ENCODE data around the gene LHB. TPM values are rescaled to one million over a fixed set of nuclear protein-coding genes. Genes with fewer than 3 reads are reported as not detected.
"Not testable (repeated sequence)": the region's sequence is repeated elsewhere in the genome, so short reads cannot be mapped to it uniquely, and the experiment has no call there.

The LHB gene
- total RNA-seq, 3 donors from 2014 or later, result 0.65 TPM; not detected in 2

DNA sequence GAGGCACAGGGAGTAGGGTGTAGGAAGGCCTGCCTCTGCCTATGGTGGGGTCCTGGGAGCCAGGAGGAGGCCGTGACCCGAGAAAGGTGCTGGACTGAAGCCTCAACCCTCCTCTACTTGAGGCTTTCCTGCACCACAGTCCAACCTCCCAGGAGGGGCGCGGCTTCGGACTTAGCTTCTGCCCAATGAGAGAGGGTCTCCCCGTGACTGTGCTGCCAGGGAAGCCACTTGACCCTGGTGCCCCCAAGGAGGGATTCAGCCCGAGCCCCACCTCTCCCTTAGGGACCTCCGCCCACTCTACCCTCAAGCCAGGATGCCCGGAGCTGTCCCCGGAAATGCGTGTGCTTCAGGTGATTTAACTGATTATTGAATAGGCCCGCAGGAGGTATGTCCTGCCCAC, 32.1 kb upstream of the LHB start, which contains the start of gene CGB8:
Gene CGB8, minus strand, starts transcription at position 101 of the 400 bp plus-strand sequence. CDS start 372 bp downstream, outside the sequence.
- H3K36me3 ChIP-seq (ENCODE audit: low read depth); H3K4me1 ChIP-seq (ENCODE audit: low read depth); intact Hi-C loops (cut with DNase I, micrococcal nuclease): not testable (repeated sequence)

DNA sequence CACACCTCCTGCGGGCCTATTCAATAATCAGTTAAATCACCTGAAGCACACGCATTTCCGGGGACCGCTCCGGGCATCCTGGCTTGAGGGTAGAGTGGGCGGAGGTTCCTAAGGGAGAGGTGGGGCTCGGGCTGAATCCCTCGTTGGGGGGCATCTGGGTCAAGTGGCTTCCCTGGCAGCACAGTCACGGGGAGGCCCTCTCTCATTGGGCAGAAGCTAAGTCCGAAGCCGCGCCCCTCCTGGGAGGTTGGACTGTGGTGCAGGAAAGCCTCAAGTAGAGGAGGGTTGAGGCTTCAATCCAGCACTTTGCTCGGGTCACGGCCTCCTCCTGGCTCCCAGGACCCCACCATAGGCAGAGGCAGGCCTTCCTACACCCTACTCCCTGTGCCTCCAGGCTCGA, 26.7 kb upstream of the LHB start, which contains the start of gene CGB5:
Gene CGB5, plus strand, starts transcription at position 301 of the 400 bp plus-strand sequence. CDS start 362 bp downstream, outside the sequence.
- H3K36me3 ChIP-seq (ENCODE audit: low read depth); H3K9me3 ChIP-seq; H3K4me1 ChIP-seq (ENCODE audit: low read depth); intact Hi-C loops (cut with DNase I, micrococcal nuclease); ATAC-seq; DNase-seq; H3K4me3 ChIP-seq: not testable (repeated sequence)

More for the DNA sequence above, 32.1 kb upstream of the LHB start, which contains the start of gene CGB8:
- not testable (repeated sequence) for DNase-seq, H3K4me3 ChIP-seq, H3K9me3 ChIP-seq, ATAC-seq

DNA sequence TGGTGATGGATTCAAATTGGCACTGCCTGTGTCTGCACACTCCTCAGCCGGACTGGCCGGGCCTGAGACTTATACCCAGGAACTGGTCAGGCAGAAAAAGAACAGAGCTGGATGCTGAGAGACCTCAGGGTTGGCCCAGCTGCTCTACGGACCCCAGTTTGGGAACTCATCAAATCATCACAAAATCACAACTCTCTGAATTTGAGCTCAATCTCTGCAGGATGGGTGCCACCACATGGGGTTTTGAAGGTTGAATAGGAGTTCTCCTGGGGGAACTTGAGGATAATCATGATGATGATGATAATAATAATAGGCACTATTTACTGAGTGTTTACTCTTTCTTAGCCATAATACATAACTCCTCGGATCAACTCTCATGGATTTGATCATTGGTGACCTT, 25.8 kb upstream of the LHB start:
- H3K4me3 ChIP-seq; H3K4me1 ChIP-seq (ENCODE audit: low read depth); DNase-seq; ATAC-seq; intact Hi-C loops (cut with DNase I, micrococcal nuclease); H3K9me3 ChIP-seq; H3K36me3 ChIP-seq (ENCODE audit: low read depth): not testable (repeated sequence)

DNA sequence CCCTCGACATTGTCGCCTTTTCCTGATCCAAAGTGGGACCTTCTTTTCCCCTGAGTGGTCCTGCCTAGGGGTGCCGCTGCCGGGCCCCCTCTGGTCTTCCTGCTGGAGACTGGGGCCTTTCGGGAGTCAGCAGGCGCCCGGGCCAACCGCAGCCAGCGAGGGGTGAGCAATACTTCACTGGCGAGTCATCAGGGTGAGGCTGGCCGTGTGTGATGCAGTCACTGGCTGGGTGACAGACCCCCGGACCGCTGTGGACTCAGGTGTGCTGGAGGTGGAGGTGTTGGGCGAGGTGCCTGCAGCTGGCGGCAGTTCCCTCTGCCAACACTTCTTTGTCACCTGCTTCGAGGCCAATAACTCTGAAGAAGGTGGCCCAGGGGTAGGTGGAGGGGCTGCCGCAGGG, 25.3 kb upstream of the LHB start:
- Histone ChIP-seq H3K4me1 (ENCODE audit: low read depth) (no peaks in the 10 kb centered on the region), H3K9me3 (no peaks in the 10 kb centered on the region), H3K36me3 (ENCODE audit: low read depth) (no peaks in the 10 kb centered on the region), H3K4me3 (no peak overlapping the region)
- TF ChIP-seq, protein P1, sequence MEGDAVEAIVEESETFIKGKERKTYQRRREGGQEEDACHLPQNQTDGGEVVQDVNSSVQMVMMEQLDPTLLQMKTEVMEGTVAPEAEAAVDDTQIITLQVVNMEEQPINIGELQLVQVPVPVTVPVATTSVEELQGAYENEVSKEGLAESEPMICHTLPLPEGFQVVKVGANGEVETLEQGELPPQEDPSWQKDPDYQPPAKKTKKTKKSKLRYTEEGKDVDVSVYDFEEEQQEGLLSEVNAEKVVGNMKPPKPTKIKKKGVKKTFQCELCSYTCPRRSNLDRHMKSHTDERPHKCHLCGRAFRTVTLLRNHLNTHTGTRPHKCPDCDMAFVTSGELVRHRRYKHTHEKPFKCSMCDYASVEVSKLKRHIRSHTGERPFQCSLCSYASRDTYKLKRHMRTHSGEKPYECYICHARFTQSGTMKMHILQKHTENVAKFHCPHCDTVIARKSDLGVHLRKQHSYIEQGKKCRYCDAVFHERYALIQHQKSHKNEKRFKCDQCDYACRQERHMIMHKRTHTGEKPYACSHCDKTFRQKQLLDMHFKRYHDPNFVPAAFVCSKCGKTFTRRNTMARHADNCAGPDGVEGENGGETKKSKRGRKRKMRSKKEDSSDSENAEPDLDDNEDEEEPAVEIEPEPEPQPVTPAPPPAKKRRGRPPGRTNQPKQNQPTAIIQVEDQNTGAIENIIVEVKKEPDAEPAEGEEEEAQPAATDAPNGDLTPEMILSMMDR (IDR thresholded peaks at IDR 0.05), result no peak
- no peak for ATAC-seq
- no peak for DNase-seq
- intact Hi-C loops (cut with DNase I, micrococcal nuclease), result no loop called here

GRCh38 chr19:49039736-49040135, 22.8 kb upstream of the LHB start:
- DNase-seq; H3K9me3 ChIP-seq; H3K4me3 ChIP-seq; ATAC-seq; H3K4me1 ChIP-seq (ENCODE audit: low read depth); H3K36me3 ChIP-seq (ENCODE audit: low read depth); intact Hi-C loops (cut with DNase I, micrococcal nuclease): not testable (repeated sequence)

DNA sequence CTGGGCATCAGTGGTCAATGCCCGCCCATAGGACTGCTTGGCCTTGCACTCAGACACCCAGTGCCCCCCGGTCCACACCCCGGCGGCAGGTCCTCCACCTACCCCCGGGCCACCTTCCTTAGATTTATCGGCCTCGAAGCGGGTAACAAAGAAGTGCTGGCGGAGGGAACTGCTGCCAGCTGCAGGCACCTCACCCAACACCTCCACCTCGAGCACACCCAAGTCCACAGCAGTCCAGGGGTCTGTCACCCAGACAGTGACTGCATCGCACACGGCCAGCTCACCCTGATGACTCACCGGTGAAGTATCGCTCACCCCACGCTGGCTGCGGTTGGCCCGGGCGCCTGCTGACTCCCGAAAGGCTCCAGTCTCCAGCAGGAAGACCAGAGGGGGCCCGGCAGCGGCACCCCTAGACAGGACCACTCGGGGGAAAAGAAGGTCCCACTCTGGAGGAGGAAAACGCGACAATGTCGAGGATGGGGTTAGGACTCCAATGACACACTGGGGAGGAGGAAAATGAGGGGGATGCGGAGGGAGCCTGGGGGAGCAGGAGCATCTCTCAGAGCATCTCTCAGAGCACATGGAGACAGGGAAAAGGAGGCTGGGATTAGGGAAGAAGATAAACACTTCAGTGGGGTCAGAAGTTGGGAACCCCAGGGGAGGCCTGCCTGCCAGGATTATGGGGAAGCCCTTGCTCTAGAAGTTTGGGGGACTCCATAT, 21.8 kb upstream of the LHB start:
- H3K9me3 ChIP-seq; H3K4me3 ChIP-seq; H3K36me3 ChIP-seq (ENCODE audit: low read depth); intact Hi-C loops (cut with DNase I, micrococcal nuclease); ATAC-seq; H3K4me1 ChIP-seq (ENCODE audit: low read depth); DNase-seq: not testable (repeated sequence)

GRCh38 chr19:49038111-49038510, 21.2 kb upstream of the LHB start:
- H3K4me3 ChIP-seq; H3K4me1 ChIP-seq (ENCODE audit: low read depth); DNase-seq; H3K36me3 ChIP-seq (ENCODE audit: low read depth); intact Hi-C loops (cut with DNase I, micrococcal nuclease); ATAC-seq; H3K9me3 ChIP-seq: not testable (repeated sequence)

DNA sequence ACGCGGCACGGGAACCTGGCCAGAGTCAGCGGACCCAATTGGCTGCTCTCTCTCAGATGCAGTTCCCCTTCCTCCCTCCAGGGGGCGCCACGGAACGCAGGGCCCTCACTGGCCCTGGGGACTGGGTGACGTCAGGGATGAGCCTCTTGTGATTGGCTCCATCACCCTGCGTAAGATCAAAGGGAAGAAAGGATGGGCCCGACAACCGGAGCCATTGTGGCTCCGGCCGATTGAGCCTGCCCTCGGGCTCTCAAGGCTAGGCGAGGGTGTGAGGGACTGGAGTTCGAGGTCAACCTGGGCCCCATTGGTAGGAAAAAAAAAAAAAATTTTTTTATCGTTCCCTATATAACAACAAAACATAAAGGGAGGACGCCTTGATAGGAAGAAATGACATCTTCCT, 19.9 kb upstream of the LHB start, which contains the start of gene CGB1:
Gene CGB1, minus strand, starts transcription at position 81 of the 400 bp plus-strand sequence. CDS start 184 bp downstream, outside the sequence.
- H3K4me3 ChIP-seq; H3K9me3 ChIP-seq; H3K4me1 ChIP-seq (ENCODE audit: low read depth); DNase-seq; intact Hi-C loops (cut with DNase I, micrococcal nuclease); H3K36me3 ChIP-seq (ENCODE audit: low read depth); ATAC-seq: not testable (repeated sequence)

DNA sequence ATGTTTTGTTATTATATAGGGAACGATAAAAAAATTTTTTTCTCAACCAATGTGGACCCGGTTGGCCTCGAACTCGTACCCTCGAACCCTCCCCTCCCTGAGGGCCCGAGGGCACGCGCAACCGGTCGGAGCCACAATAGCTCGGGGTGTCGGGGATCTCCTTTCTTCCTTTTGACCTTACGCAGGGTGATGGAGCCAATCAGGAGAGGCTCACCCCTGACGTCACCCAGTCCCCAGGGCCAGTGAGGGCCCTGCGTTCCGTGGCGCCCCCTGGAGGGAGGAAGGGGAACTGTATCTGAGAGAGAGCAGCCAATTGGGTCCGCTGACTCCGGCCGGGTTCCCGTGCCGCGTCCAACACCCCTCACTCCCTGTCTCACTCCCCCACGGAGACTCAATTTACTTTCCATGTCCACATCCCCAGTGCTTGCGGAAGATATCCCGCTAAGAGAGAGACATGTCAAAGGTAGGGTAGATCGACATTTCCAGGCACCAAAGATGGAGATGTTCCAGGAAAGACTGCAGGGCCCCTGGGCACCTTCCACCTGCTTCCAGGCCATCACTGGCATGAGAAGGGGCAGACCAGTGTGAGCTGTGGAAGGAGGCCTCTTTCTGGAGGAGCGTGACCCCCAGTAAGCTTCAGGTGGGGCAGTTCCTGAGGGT, 14.9 kb upstream of the LHB start, which contains the start of gene CGB2:
Gene CGB2, plus strand, starts transcription at position 249 of the 660 bp plus-strand sequence. Its CDS starts 206 bp downstream, at position 455.
- H3K4me3 ChIP-seq; H3K4me1 ChIP-seq (ENCODE audit: low read depth); H3K9me3 ChIP-seq; ATAC-seq; intact Hi-C loops (cut with DNase I, micrococcal nuclease); H3K36me3 ChIP-seq (ENCODE audit: low read depth); DNase-seq: not testable (repeated sequence)

GRCh38 chr19:49030323-49030722, 13.4 kb upstream of the LHB start:
- H3K4me3 ChIP-seq; H3K36me3 ChIP-seq (ENCODE audit: low read depth); ATAC-seq; DNase-seq; H3K9me3 ChIP-seq; H3K4me1 ChIP-seq (ENCODE audit: low read depth); intact Hi-C loops (cut with DNase I, micrococcal nuclease): not testable (repeated sequence)

DNA sequence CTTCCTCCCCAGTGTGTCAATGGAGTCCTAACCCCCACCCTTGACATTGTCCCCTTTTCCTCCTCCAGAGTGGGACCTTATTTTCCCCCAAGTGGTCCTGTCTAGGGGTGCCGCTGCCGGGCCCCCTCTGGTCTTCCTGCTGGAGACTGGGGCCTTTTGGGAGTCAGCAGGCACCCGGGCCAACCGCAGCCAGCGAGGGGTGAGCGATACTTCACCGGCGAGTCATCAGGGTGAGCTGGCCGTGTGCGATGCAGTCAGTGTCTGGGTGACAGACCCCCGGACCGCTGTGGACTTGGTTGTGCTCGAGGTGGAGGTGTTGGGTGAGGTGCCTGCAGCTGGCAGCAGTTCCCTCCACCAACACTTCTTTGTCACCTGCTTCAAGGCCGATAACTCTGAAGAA, 12.9 kb upstream of the LHB start:
- ATAC-seq; DNase-seq; intact Hi-C loops (cut with DNase I, micrococcal nuclease); H3K4me1 ChIP-seq (ENCODE audit: low read depth); H3K9me3 ChIP-seq; H3K36me3 ChIP-seq (ENCODE audit: low read depth); H3K4me3 ChIP-seq: not testable (repeated sequence)

- H3K4me3 ChIP-seq; ATAC-seq; intact Hi-C loops (cut with DNase I, micrococcal nuclease); H3K9me3 ChIP-seq; H3K4me1 ChIP-seq (ENCODE audit: low read depth); DNase-seq; H3K36me3 ChIP-seq (ENCODE audit: low read depth): not testable (repeated sequence)
These were observed 11.8 kb upstream of the LHB start for GRCh38 chr19:49028686-49029085.

- intact Hi-C loops (cut with DNase I, micrococcal nuclease); DNase-seq; ATAC-seq; H3K4me1 ChIP-seq (ENCODE audit: low read depth); H3K4me3 ChIP-seq; H3K36me3 ChIP-seq (ENCODE audit: low read depth); H3K9me3 ChIP-seq: not testable (repeated sequence)
These were observed 8.7 kb upstream of the LHB start for GRCh38 chr19:49025599-49025998.

Measured in mucosa of descending colon (tissue), 3 donors.